GM19193 (cell line): Measurements from ENCODE around the gene FPGS.

Experiments
- POLR2A ChIP-seq: IDR thresholded peaks from 4 replicates; pipeline ENCODE4 v1.6.1; 2011; ENCODE audit not compliant: insufficient read depth, insufficient read length; ENCODE audit errors: extremely low read depth

The FPGS gene

DNA sequence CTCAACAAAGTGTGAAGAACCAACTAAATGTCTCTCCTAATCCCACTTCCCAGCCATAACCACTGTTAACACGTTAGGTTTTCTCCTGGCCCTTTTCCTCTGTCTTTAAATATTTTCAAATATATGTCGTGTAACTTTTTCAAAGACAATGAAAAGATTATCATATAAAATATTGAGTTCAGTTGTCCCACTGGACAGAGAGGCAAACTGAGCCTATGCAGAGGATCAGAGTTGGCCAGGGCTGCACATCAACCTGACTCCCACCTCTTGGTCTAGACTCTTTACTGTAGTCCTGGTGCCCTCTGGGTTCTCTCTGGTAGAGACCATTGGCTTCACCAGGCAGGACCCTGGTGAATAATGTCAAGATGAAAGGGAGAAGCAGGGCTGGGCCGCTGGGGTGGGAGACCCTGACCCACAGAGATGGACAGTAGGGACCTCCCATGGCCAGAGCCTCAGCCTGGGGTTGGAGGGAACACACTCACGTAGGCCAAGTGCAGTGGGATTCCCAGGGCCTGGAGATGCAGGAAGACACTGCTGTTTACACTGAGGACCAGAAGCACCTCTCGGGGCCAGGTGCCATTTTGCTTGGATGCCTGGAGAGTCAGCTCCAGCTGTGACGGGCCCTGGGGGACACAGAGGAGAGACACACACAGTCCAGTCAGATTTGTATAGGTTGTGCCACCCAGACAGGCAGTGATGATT lies 26.7 kb downstream of the FPGS start:
- no peak for TF ChIP-seq POLR2A

DNA sequence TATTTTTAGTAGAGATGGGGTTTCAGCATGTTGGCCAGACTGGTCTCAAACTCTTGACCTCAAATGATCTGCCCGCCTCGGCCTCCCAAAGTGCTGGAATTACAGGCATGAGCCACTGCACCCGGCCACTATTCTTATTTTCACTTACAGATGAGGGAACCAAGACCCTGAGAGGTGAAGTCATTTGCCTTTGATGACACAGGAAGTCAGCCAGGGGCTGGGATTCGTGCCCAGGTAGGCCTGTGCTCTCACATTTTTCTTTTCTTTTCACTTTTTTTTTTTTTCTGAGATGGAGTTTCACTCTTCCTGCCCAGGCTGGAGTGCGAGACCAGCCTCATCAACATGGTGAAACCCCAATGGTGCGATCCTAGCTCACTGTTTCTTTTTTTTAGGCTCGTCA lies 29.6 kb downstream of the FPGS start:
- no peak for TF ChIP-seq POLR2A

DNA sequence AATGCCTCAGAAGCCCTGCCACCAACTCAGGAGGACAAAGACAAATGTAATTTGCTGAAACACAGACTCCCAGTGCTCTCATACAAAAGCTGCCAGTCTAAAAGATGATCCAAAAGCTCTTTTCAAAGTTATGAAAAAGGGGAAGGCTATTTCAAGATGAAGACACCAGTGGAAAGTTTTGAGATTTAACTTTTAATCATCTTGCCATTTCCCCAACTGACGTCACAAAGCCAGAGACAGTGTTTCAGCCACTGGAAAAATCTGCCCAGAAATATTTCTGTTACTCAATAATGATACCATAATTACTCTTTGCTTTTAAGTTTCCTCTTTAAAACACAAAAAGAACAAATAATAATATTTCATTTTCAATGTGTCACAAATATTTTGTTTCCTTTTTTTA lies 30.9 kb downstream of the FPGS start:
- TF ChIP-seq POLR2A, result no peak

DNA sequence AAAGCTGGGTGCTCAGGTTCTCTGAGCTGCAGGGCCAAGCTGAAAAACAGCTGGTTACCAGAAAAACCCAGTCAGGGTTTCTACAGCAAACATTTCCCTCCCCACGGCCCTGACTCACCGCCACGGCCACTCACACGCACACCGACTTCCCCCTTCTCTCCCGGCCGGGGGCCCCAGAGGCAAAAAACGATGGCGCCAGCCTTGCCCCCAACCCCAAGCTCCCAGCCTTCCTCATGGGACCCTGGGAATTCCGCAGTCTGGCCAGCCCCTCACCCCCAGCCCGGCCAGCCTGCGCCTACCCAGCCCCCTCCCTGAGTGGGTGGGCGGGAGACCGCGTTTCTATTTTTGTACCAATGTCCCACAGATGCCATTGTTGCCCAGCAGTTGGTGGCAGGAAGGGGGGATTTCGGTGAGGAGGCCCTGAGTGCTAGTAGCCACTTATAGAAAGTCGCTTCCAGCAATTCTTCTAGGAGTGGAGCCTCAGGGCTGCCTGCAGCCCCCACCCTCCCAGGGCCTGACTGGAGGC lies 33.4 kb downstream of the FPGS start:
- TF ChIP-seq POLR2A, result no peak

DNA sequence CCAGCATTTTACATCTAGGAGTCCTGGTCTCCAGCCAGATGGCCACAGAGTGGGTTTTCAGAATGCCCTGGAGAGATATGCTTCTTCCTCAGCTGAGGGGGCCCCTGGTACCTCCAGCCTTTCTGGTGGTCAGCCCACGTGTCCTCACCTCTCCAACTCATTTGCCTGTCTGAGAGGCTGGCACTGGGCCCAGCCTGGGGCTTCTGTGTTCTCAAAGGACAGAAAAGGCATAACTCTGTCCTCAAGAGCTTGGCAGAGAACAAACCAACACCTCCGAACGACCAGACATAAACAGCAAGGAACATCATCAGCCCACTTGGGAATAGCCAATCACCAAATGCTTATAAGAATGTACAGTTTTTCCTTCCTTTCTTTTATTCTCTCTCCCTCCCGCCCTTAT lies 34.7 kb downstream of the FPGS start:
- no peak for TF ChIP-seq POLR2A

DNA sequence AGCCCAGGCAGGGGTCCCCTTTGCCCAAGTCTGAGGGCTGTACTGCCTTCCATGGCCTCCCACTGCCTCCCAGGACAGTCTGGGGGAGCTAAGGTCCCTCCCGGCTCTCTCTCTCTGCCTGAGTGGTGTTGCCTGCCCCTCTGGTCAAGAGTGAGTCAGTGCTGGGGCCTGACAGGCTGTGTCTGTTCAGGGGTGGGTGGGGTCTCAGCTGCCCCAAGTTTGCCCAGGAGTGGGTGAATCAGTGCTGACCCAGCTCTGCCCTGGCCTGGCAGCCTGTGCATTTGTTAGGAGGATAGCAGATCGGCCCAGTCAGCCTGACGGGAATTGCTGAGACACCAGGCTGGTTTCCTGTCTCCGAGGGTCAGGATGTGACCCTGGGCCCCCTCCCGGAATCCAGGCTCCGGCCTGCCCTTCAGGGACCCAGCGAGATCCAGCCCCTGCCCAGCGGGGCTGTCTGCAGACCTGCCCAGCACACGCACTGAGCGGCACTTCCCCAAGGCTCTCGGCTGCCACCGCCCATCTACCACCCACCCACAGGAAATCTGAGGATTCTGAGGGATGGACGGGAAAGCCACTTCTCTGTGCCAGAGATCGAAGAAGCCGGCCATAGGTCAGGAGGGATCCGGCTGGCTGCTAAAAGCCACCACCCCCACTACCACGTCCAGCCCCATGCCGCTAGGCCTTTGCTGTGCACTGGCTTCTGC lies 35.8 kb downstream of the FPGS start:
- no peak for TF ChIP-seq POLR2A

DNA sequence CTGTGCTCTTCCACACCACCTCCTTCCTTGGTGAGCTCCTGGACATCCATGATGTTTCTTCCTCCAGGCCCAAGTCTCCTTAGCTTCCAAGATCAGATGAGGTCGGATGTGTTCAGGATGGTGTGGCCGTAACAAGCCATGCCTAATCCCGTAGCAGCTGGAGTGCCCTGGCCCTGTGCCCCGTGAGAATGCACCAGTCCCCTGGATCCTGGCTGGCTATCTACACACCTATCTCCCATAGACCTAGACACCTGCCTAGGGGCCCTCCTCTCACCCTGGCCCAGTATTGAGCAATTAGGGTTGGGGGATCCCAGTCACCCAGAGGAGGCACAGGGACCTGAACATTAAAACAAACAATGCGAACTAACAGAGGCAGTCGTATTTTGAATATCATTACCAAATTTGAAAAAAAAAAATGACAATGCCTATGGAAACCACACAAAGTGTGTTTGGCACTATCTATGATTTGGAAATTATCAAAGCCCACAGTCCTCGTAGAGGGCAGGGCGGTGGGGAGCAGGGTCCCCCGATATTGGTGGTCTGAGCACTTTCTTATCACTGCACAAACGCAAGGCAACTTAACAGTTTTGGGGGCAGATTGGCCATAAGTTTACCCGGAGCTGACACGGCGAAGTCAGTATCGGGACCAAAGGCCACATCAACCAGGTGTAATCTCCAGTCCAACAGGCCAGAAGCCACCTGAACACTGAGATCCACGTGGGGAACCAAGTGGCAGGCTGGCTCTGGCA lies 38.6 kb downstream of the FPGS start:
- TF ChIP-seq POLR2A, result no peak

GRCh38 chr9:127844821-127845359 lies 42.2 kb downstream of the FPGS start:
- TF ChIP-seq POLR2A, result no peak

DNA sequence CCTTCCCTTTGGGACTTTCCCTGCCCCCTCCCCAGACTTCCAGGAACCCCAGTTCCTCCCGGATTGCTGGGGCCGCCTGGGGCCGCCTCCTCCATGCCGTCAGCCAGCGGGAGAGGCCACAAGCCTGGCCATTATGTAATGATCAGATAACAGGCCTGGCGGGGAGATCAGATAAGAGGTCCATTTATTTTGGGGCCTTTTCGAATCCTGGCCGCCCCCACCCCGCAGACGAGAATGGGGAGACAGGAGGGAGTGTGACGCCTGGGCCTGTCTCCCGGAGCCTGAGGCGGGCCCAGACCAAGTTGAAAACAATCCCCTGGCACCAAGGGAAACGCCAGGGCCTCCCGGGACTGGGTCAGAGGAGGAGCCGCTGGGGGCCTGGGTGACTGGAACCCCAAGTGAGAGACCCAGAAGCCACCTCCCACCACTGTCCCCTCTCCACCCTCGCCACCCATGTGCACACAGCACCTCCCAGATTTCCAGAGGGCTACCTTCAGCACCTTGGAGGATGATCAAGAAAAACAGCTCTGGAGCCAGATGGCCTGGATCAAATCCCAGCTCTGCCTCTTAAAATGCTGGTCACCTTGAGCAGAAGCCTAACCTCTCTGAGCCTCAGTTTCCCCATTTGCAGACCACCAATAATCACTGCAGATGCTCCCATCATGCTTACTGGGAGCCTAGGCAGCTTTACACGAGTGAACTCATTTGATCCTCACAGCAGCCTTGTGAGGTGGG lies 43.9 kb downstream of the FPGS start:
- TF ChIP-seq POLR2A, result no peak

GRCh38 chr9:127847178-127847510 lies 44.5 kb downstream of the FPGS start:
- no peak for TF ChIP-seq POLR2A

DNA sequence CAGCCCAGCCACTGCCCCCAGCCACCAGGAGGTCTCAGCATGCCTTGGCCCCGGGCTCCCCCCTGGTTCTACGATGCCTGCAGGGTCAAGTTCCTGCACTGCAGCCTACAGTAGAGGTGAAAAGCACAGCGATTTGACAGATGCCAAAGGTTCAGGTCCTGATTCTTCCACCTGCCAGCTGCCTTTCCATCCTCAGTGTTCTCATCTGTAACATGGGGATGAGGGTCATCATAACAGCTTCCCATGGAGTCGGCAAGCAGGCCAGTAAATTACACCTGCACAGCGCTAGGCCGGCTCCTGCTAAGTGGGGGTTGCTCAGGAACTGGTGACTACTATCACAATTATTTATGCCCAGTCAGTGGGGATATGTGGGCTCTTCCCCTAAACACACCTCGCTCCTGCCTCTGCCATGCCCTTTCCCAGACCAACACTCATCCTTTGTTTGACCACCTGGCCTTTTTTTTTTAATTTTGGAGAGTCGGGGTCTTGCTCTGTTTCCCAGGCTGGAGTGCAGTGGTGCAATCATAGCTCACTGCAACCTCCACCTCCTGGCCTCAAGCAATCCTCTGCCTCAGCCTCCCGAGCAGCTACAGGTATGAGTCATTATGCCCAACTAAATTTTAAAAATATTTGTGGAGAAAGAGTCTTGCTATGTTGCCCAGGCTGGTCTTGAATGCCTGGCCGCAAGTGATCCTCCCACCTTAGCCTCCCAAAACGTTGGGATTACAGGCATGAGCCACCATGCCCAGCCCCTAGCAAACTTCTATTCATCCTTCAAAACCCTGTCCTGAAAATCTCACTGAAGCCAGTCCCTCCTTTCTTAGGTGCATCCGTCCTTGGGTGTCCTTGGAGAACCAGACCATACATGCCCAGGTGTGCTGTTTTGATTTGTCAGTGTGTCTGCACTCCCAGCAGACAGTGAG lies 45.4 kb downstream of the FPGS start:
- no peak for TF ChIP-seq POLR2A

DNA sequence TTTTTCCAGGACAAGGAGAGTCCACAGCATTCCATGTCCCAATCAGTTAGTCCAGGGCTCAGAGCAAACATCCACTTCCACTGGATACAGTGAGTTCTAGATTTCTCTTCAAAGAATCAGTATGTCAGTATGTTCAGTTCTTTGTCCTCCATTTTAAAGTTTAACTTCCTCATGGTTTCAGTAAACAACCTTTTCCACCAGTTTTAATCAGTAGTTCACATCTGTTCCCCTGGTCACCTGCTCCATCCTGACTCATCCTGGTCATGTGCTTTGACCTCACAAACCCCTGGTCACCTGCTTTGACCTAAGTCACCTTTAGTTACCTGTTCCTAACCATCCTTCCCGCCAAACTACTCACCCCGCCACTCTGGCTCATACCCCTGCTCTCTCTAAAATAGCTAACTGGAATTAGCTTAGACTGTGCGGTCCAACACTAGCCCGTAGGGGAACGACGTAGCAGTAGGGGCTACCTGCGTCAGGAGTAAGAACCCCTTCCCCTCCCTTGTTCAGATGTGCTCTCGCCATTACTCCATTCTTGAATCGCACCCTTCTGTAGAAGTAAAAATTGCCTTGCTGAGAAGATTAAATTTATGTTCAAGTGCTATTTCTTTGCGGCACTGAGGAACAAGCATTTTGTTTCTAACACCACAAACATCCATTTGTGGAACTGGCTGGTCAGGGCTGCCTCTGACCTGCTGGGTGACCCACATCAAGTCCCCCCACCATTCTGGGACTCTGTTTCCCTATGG lies 46.2 kb downstream of the FPGS start:
- TF ChIP-seq POLR2A, result no peak

DNA sequence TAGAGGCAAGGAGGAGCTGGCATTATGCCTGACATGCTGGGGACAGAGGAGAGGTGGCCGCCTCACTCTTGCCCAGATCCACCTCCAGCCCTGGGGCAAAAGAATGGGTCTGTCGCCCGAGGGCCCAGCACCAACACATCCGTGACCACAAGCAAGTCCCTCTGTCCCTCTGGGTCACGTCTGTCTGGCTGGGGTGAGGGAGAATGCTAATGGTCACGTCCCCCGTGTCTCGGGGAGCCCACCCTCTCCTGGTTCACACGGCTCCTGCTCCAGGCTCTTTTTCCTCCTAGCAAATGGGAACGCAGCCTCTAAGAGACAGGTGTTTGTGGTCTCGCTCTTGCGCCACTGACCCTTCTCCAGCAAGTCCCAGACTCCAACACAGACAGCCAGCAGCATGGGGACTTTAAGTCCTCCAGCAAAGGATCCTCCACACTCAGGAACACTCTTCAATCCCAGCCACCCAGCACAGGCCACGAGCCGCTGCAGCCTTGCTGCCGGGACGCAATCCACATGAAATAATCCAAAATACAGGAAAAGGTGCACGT lies 47.7 kb downstream of the FPGS start:
- no peak for TF ChIP-seq POLR2A
